IMR-90 (cell line): ENCODE measurements around the gene FOSL2. TPM values are rescaled to one million over a fixed set of nuclear protein-coding genes. Genes with fewer than 3 reads are reported as not detected.

Experiments used
- ATAC-seq: fragments of 200-7000 bp; cut with Tn5 transposase; 2 replicates; pipeline ENCODE4 v1.9.1; 2020; ENCODE audit warnings: low read depth, mild to moderate bottlenecking, moderate library complexity
- BruUV-seq: library from RNA; stranded (reverse); fragments of 400-500 nt; replicated peaks from 2 replicates; lab custom pipeline; 2021; lab: Mats Ljungman, UMichigan
- CTCF ChIA-PET: fragments of 300-600 bp; formaldehyde crosslinking; extraction: SDS; loops from one replicate; lab custom pipeline; 2021; ENCODE audit warnings: antibody characterized with exemption; lab: Yijun Ruan, JAX
- POLR2A ChIA-PET: fragments of 300-600 bp; sonication (Branson Sonifier 250); formaldehyde crosslinking; loops from one replicate; lab custom pipeline; 2022; ENCODE audit warnings: antibody characterized with exemption; ENCODE audit not compliant: unreplicated experiment; lab: Charles Lee
- DNase-seq: peaks from one replicate; pipeline ENCODE4 v3.0.0; 2013
- H2AFZ ChIP-seq: replicated peaks from 2 replicates; pipeline ENCODE3; 2013; ENCODE audit warnings: low read length, mild to moderate bottlenecking; ENCODE audit not compliant: poor library complexity
- H2AK5ac ChIP-seq: 2 replicates; pipeline ENCODE4 v1.6.1; 2013; ENCODE audit warnings: low read depth, low read length, inconsistent platforms
- H2AK9ac ChIP-seq: replicated peaks from 2 replicates; pipeline ENCODE3; 2013; ENCODE audit warnings: mild to moderate bottlenecking, low read depth, low read length, moderate library complexity; ENCODE audit not compliant: poor library complexity
- H2BK120ac ChIP-seq: 2 replicates; pipeline ENCODE4 v1.6.1; 2013; ENCODE audit warnings: low read depth, low read length, inconsistent platforms
- H2BK15ac ChIP-seq: 3 replicates; pipeline ENCODE4 v1.6.1; 2013; ENCODE audit warnings: low read depth, low read length, inconsistent platforms
- H2BK20ac ChIP-seq: 2 replicates; pipeline ENCODE4 v1.6.1; 2013; ENCODE audit warnings: low read depth, mild to moderate bottlenecking, inconsistent platforms, low read length, moderate library complexity
- H2BK5ac ChIP-seq: 2 replicates; pipeline ENCODE4 v1.6.1; 2013; ENCODE audit warnings: mild to moderate bottlenecking, low read depth, low read length, inconsistent platforms; ENCODE audit not compliant: poor library complexity, severe bottlenecking
- H3K14ac ChIP-seq: replicated peaks from 2 replicates; pipeline ENCODE4 v1.6.1; 2013; ENCODE audit warnings: low read depth, low read length, inconsistent platforms
- H3K18ac ChIP-seq: 2 replicates; pipeline ENCODE4 v1.6.1; 2013; ENCODE audit warnings: low read depth, low read length, control low read depth
- H3K23ac ChIP-seq: 2 replicates; pipeline ENCODE4 v1.6.1; 2013; ENCODE audit warnings: low read depth, low read length, inconsistent platforms
- H3K27ac ChIP-seq: 2 replicates; pipeline ENCODE4 v1.5.1; 2013; ENCODE audit warnings: mild to moderate bottlenecking, control low read depth, low read length; ENCODE audit not compliant: insufficient read depth
- H3K27me3 ChIP-seq: 2 replicates; pipeline ENCODE4 v1.6.1; 2013; ENCODE audit warnings: low read length; ENCODE audit not compliant: control insufficient read depth, insufficient read depth
- H3K36me3 ChIP-seq: 2 replicates; pipeline ENCODE4 v1.6.1; 2013; ENCODE audit warnings: low read length, mixed read lengths; ENCODE audit not compliant: control insufficient read depth, insufficient read depth
- H3K4ac ChIP-seq: 2 replicates; pipeline ENCODE4 v1.6.1; 2013; ENCODE audit warnings: low read depth, low read length, inconsistent platforms
- H3K4me1 ChIP-seq: 2 replicates; pipeline ENCODE4 v1.6.1; 2013; ENCODE audit warnings: low read length, mixed read lengths; ENCODE audit not compliant: control insufficient read depth, insufficient read depth
- H3K4me2 ChIP-seq: 2 replicates; pipeline ENCODE4 v1.6.1; 2013; ENCODE audit warnings: low read depth, mild to moderate bottlenecking, control low read depth, low read length, moderate library complexity
- H3K4me3 ChIP-seq: 2 replicates; pipeline ENCODE4 v1.5.1; 2013; ENCODE audit warnings: low read depth, mild to moderate bottlenecking, control low read depth, low read length, moderate library complexity; ENCODE audit not compliant: insufficient read depth
- H3K56ac ChIP-seq: 2 replicates; pipeline ENCODE4 v1.6.1; 2013; ENCODE audit warnings: low read length, inconsistent platforms; ENCODE audit not compliant: insufficient read depth; ENCODE audit errors: extremely low read depth
- H3K79me1 ChIP-seq, 2 experiments: 2 replicates each; pipeline ENCODE4 v1.6.1; 2013; ENCODE audit warnings: low read length in 2 of 2, inconsistent platforms in 1 of 2, low read depth in 1 of 2
- H3K9ac ChIP-seq: 2 replicates; pipeline ENCODE4 v1.6.1; 2013; ENCODE audit warnings: low read depth, low read length, control low read depth
- H3K9me1 ChIP-seq: 2 replicates; pipeline ENCODE4 v1.6.1; 2013; ENCODE audit warnings: low read length, inconsistent platforms; ENCODE audit not compliant: insufficient read depth
- H3K9me3 ChIP-seq: 2 replicates; pipeline ENCODE4 v1.6.1; 2013; ENCODE audit warnings: low read length; ENCODE audit not compliant: control insufficient read depth, insufficient read depth
- H4K20me1 ChIP-seq: 2 replicates; pipeline ENCODE4 v1.6.1; 2013; ENCODE audit warnings: low read length, inconsistent platforms; ENCODE audit not compliant: insufficient read depth
- H4K5ac ChIP-seq: 2 replicates; pipeline ENCODE4 v1.6.1; 2013; ENCODE audit warnings: mild to moderate bottlenecking, low read depth, low read length, control low read depth
- H4K8ac ChIP-seq, 2 experiments: 2 replicates each; pipeline ENCODE4 v1.6.1; 2013; ENCODE audit warnings: low read depth in 2 of 2, low read length in 2 of 2, control low read depth in 1 of 2, inconsistent platforms in 1 of 2
- H4K91ac ChIP-seq: 2 replicates; pipeline ENCODE4 v1.6.1; 2013; ENCODE audit warnings: low read depth, low read length, inconsistent platforms; ENCODE audit not compliant: insufficient read depth
- BHLHE40 ChIP-seq: fragments of 150-350 bp; IDR thresholded peaks from 2 replicates; pipeline ENCODE4 v1.6.1; 2016; ENCODE audit warnings: mild to moderate bottlenecking, low read depth, low read length
- CEBPB ChIP-seq: IDR thresholded peaks from 2 replicates; pipeline ENCODE4 v1.6.1; 2012; ENCODE audit warnings: low read depth, low read length, improper control_type of control experiment
- CHD1 ChIP-seq: IDR thresholded peaks from 2 replicates; pipeline ENCODE4 v1.6.1; 2012; ENCODE audit warnings: low read depth, low read length, improper control_type of control experiment
- FOS ChIP-seq: fragments of 150-350 bp; IDR thresholded peaks from 2 replicates; pipeline ENCODE4 v1.6.1; 2016; ENCODE audit warnings: low read depth, low read length
- MAFK ChIP-seq: IDR thresholded peaks from 2 replicates; pipeline ENCODE4 v1.6.1; 2012; ENCODE audit warnings: low read depth, low read length, improper control_type of control experiment
- MAZ ChIP-seq: IDR thresholded peaks from 2 replicates; pipeline ENCODE4 v1.6.1; 2012; ENCODE audit warnings: low read depth, mild to moderate bottlenecking, low read length, improper control_type of control experiment, moderate library complexity, borderline replicate concordance
- MXI1 ChIP-seq: IDR thresholded peaks from 2 replicates; pipeline ENCODE4 v1.6.1; 2012; ENCODE audit warnings: low read depth, mild to moderate bottlenecking, low read length, moderate library complexity, borderline replicate concordance
- NFE2L2 ChIP-seq: fragments of 150-350 bp; IDR thresholded peaks from 2 replicates; pipeline ENCODE4 v1.6.1; 2016; ENCODE audit warnings: low read depth, mild to moderate bottlenecking, low read length
- POLR2A ChIP-seq: IDR thresholded peaks from 2 replicates; pipeline ENCODE4 v1.6.1; 2012; ENCODE audit warnings: mild to moderate bottlenecking, low read depth, low read length
- RAD21 ChIP-seq: IDR thresholded peaks from 2 replicates; pipeline ENCODE4 v1.6.1; 2012; ENCODE audit warnings: low read length, improper control_type of control experiment
- RCOR1 ChIP-seq: IDR thresholded peaks from 2 replicates; pipeline ENCODE4 v1.6.1; 2012; ENCODE audit warnings: mild to moderate bottlenecking, low read length, improper control_type of control experiment; ENCODE audit not compliant: insufficient replicate concordance
- RFX5 ChIP-seq: IDR thresholded peaks from 2 replicates; pipeline ENCODE4 v1.8.0; 2012; ENCODE audit warnings: low read depth, mild to moderate bottlenecking, low read length, moderate library complexity
- SMC3 ChIP-seq: fragments of 150-350 bp; IDR thresholded peaks from 2 replicates; pipeline ENCODE4 v1.6.1; 2016; ENCODE audit warnings: low read depth, mild to moderate bottlenecking, antibody characterized with exemption, low read length, moderate library complexity
- WGBS, 2 experiments: methylation state at CpG; one replicate each; pipeline versions ENCODE4 v1.1.5 to v1.1.7; 2013; ENCODE audit warnings: missing lambda C conversion rate in 2 of 2; ENCODE audit not compliant: insufficient read length in 1 of 2; ENCODE audit errors: extremely low coverage in 2 of 2; 5-methylcytosine and 5-hydroxymethylcytosine counted together
- dilution Hi-C: fragments of 300-500 bp; cut with HindIII; formaldehyde crosslinking; loops from one replicate; pipeline ENCODE4 v1.14.3; 2018; ENCODE audit warnings: low sequenced_read_pairs; ENCODE audit not compliant: unreplicated experiment
- in situ Hi-C: fragments of 300-500 bp; cut with MboI; formaldehyde crosslinking; loops from 3 replicates; pipeline ENCODE4 v1.14.3; 2019; ENCODE audit warnings: low sequenced_read_pairs, inconsistent platforms, mixed read lengths
- intact Hi-C: fragments of 100-400 bp; cut with micrococcal nuclease; formaldehyde crosslinking; loops from 2 replicates; pipeline ENCODE4 v1.10.0; 2022
- polyA plus RNA-seq, 3 experiments: library from polyadenylated mRNA; depleted of rRNA; stranded (reverse); fragments of >200 nt; gene quantifications; 2 replicates each; pipeline ENCODE4 v1.2.3, GENCODE V29; 2012; ENCODE audit warnings: low replicate concordance in 1 of 3
- total RNA-seq: library from RNA; depleted of rRNA; stranded (reverse); fragments of >200 nt; gene quantifications from 2 replicates; pipeline ENCODE4 v1.2.3, GENCODE V29; 2012
- TF ChIP-seq, protein P1 (sequence below): fragments of 150-350 bp; IDR thresholded peaks from 2 replicates; pipeline ENCODE4 v1.6.1; 2017; ENCODE audit warnings: mild to moderate bottlenecking, antibody characterized with exemption, low read length, low read depth
- TF ChIP-seq, protein P2 (sequence below): fragments of 150-350 bp; IDR thresholded peaks from 2 replicates; pipeline ENCODE4 v1.6.1; 2016; ENCODE audit warnings: low read depth, mild to moderate bottlenecking, low read length, moderate library complexity, borderline replicate concordance
- TF ChIP-seq, protein P3 (sequence below): conservative IDR thresholded peaks from 2 replicates; pipeline ENCODE4 v1.5.1; 2012; ENCODE audit warnings: mild to moderate bottlenecking, low read depth, low read length, improper control_type of control experiment

FOSL2 gene
- total and polyA plus RNA-seq, 2 of the 4 experiments (the other 2 are of a cell fraction), result 31.4 to 46.3 TPM

DNA sequence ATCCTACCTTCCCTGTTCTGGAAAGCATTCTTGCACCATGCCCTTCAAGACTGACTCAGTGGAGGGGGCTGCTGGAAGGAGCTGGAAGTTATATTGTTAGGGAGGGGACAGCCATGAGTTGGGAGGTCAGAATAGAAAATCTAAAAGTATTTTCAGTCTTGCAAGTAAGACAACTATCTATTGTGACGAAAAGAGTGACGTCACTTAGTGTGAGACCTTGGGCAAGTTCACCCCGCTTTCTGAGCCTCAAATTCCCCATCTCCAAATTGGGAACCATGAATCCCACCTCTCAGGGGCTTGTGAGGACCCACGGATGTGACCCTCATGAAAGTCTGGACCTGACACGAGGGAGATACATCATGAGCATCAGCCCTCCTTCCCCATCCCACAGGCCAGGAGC, 46.5 kb downstream of the FOSL2 start:
- no peaks in the 10 kb centered on the region for H3K79me1 ChIP-seq
- H3K14ac ChIP-seq, result no peak overlapping the region
- H2AK9ac ChIP-seq, result no peak overlapping the region
- H3K18ac ChIP-seq, result no peak overlapping the region
- CTCF ChIA-PET, result no interaction called here
- no peak overlapping the region for H3K56ac ChIP-seq
- H4K20me1 ChIP-seq, result no peaks in the 10 kb centered on the region
- H3K4me3 ChIP-seq, result no peak overlapping the region
- H3K36me3 ChIP-seq, result no peaks in the 10 kb centered on the region
- H3K4me1 ChIP-seq, result no peaks in the 10 kb centered on the region
- intact Hi-C loops (no loop called here), dilution Hi-C loops (no loop called here), in situ Hi-C loops (no loop called here)
- WGBS, 2 experiments, result 92% methylated on average over 3 of the region's 5 CpGs; no CpG with 5 or more reads in 1 of the 2 experiments
- ATAC-seq, result no peak
- H3K9me3 ChIP-seq, result no peaks in the 10 kb centered on the region
- TF ChIP-seq BHLHE40 (no peak), CEBPB (no peak), POLR2A (no peak), MAFK (no peak), MXI1 (no peak), SMC3 (no peak), NFE2L2 (no peak), FOS (no peak), RAD21 (no peak), RFX5 (no peak), MAZ (no peak), CHD1 (no peak), RCOR1 (no peak)
- TF ChIP-seq, protein P1, sequence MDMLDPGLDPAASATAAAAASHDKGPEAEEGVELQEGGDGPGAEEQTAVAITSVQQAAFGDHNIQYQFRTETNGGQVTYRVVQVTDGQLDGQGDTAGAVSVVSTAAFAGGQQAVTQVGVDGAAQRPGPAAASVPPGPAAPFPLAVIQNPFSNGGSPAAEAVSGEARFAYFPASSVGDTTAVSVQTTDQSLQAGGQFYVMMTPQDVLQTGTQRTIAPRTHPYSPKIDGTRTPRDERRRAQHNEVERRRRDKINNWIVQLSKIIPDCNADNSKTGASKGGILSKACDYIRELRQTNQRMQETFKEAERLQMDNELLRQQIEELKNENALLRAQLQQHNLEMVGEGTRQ, result no peak
- TF ChIP-seq, protein P2, sequence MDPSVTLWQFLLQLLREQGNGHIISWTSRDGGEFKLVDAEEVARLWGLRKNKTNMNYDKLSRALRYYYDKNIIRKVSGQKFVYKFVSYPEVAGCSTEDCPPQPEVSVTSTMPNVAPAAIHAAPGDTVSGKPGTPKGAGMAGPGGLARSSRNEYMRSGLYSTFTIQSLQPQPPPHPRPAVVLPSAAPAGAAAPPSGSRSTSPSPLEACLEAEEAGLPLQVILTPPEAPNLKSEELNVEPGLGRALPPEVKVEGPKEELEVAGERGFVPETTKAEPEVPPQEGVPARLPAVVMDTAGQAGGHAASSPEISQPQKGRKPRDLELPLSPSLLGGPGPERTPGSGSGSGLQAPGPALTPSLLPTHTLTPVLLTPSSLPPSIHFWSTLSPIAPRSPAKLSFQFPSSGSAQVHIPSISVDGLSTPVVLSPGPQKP, result no peak
- TF ChIP-seq, protein P3, sequence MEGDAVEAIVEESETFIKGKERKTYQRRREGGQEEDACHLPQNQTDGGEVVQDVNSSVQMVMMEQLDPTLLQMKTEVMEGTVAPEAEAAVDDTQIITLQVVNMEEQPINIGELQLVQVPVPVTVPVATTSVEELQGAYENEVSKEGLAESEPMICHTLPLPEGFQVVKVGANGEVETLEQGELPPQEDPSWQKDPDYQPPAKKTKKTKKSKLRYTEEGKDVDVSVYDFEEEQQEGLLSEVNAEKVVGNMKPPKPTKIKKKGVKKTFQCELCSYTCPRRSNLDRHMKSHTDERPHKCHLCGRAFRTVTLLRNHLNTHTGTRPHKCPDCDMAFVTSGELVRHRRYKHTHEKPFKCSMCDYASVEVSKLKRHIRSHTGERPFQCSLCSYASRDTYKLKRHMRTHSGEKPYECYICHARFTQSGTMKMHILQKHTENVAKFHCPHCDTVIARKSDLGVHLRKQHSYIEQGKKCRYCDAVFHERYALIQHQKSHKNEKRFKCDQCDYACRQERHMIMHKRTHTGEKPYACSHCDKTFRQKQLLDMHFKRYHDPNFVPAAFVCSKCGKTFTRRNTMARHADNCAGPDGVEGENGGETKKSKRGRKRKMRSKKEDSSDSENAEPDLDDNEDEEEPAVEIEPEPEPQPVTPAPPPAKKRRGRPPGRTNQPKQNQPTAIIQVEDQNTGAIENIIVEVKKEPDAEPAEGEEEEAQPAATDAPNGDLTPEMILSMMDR, result no peak
- no peak overlapping the region for H4K91ac ChIP-seq
- no peak for DNase-seq
- H2BK5ac ChIP-seq, result no peak overlapping the region
- no peak overlapping the region for H4K8ac ChIP-seq
- peak overlapping the region; percentile 59 for H2AK5ac ChIP-seq
- no peak overlapping the region for H3K4ac ChIP-seq
- H3K9ac ChIP-seq, result no peak overlapping the region
- no peak overlapping the region for H3K23ac ChIP-seq
- no TSS peak for BruUV-seq
- H2BK20ac ChIP-seq, result no peak overlapping the region
- 0 out of 2 replicates have a peak, but pooled peaks cover 5% of the 10 kb centered on the region for H3K9me1 ChIP-seq
- no peak overlapping the region for H2BK15ac ChIP-seq
- POLR2A ChIA-PET, result no interaction called here
- H3K27me3 ChIP-seq, result no peaks in the 10 kb centered on the region
- H4K5ac ChIP-seq, result no peak overlapping the region
- no peak overlapping the region for H2BK120ac ChIP-seq
- no peak overlapping the region for H3K27ac ChIP-seq
- H3K4me2 ChIP-seq, result no peak overlapping the region
- no peak overlapping the region for H2AFZ ChIP-seq
